ENCODE measurements around the gene CGN. TPM values are rescaled to one million over a fixed set of nuclear protein-coding genes. Genes with fewer than 3 reads are reported as not detected.
A peak's percentile ranks its signal among the peaks of the same experiment; 100 is the strongest.

The CGN gene
- total and polyA plus RNA-seq, 2 donors (not counting 1 experiment from before 2014, with no cell fraction given) = 0.17 TPM

DNA sequence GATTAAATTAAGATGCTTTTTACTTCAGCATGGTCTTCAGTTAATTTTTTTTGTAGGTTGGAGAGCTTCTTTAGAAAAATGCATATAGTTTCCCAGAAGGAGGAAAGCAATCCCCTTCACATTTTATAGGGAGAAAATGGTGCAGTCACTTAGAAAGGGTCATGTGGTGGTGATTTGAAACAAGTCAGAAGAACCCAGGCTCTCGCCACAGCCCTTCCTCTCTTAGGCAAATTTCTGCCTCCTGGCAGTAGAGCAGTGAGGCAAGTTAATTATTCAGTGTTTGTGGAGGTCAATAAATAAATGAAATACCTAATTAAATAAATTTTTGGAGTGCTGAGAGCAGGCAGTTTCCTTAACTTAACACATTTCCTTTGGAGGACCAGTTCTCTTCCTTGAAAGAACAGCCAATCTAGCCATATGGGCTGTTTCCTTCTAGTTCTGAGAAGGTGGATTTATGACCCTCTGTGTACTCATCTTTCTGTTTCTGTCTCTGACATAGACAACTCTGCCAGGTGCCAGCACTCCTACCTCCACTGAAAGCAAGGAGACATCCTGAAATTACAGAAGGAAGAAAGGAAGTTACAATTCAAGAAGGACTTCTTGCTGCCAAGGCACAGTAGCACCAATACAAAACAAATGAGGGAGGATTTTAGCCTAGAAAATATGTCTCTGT is 32.9 kb upstream of the CGN start:
- Histone ChIP-seq H3K27ac (ENCODE audit: insufficient read depth, low read length) (no peak overlapping the region), H2AFZ (ENCODE audit: low read length) (no peak overlapping the region), H3K9ac (ENCODE audit: insufficient read depth, low read length) (no peak overlapping the region), H3K36me3 (ENCODE audit: control insufficient read depth, insufficient read depth, low read length) (no peaks in the 10 kb centered on the region), H3K9me3 (ENCODE audit: control insufficient read depth, insufficient read depth, low read depth, low read length) (no peaks in the 10 kb centered on the region), H3K4me2 (ENCODE audit: extremely low read depth, insufficient read depth, low read length) (no peak overlapping the region), H4K20me1 (ENCODE audit: control insufficient read depth, extremely low read depth, insufficient read depth, low read length) (no peaks in the 10 kb centered on the region), H3K4me1 (ENCODE audit: control insufficient read depth, extremely low read depth, insufficient read depth, low read length) (no peaks in the 10 kb centered on the region), H3K79me2 (ENCODE audit: control insufficient read depth, insufficient read depth, low read length) (no peaks in the 10 kb centered on the region), H3K4me3 (replicated peaks in 1 of 4; ENCODE audit: control extremely low read depth in 1 of 4, insufficient read depth in 1 of 4, low read depth in 3 of 4, low read length in 4 of 4) (no peak overlapping the region), H3K27me3 (ENCODE audit: control insufficient read depth, insufficient read depth, low read length) (no peaks in the 10 kb centered on the region)
- no peak for DNase-seq (ENCODE audit: low read depth in 2 of 2)
- TF ChIP-seq, protein P1, sequence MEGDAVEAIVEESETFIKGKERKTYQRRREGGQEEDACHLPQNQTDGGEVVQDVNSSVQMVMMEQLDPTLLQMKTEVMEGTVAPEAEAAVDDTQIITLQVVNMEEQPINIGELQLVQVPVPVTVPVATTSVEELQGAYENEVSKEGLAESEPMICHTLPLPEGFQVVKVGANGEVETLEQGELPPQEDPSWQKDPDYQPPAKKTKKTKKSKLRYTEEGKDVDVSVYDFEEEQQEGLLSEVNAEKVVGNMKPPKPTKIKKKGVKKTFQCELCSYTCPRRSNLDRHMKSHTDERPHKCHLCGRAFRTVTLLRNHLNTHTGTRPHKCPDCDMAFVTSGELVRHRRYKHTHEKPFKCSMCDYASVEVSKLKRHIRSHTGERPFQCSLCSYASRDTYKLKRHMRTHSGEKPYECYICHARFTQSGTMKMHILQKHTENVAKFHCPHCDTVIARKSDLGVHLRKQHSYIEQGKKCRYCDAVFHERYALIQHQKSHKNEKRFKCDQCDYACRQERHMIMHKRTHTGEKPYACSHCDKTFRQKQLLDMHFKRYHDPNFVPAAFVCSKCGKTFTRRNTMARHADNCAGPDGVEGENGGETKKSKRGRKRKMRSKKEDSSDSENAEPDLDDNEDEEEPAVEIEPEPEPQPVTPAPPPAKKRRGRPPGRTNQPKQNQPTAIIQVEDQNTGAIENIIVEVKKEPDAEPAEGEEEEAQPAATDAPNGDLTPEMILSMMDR (conservative IDR thresholded peaks at IDR 0.05 in 1 of 2, IDR thresholded peaks at IDR 0.05 in 1 of 2; ENCODE audit: low read depth in 1 of 2, low read length in 2 of 2) = no peak
- TF ChIP-seq EZH2 (IDR thresholded peaks at IDR 0.05; ENCODE audit: low read length, missing control alignments) = no peak

DNA sequence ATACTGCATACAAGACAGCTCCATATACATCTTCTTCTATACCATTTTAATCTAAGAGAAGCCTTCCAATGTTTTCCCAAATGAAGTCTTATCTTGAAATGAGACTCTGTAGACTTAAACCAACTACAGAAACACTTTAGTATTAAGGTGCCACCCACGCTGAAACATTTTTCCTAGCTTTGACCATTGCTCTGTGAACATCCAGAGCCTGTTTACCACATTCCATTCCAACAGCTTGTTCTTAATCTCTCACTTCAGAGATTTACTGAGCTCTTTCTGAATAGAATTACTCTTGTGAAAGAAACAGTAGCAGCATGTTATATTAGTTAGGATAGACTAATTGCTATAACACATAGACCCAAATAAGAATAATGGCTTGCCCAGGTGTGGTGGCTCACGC is 32.3 kb upstream of the CGN start:
- no peak overlapping the region for H3K9ac ChIP-seq (ENCODE audit: insufficient read depth, low read length)
- H4K20me1 ChIP-seq (ENCODE audit: control insufficient read depth, extremely low read depth, insufficient read depth, low read length) = no peaks in the 10 kb centered on the region
- no peaks in the 10 kb centered on the region for H3K79me2 ChIP-seq (ENCODE audit: control insufficient read depth, insufficient read depth, low read length)
- no peaks in the 10 kb centered on the region for H3K36me3 ChIP-seq (ENCODE audit: control insufficient read depth, insufficient read depth, low read length)
- H3K4me3 ChIP-seq (replicated peaks in 1 of 4; ENCODE audit: control extremely low read depth in 1 of 4, insufficient read depth in 1 of 4, low read depth in 3 of 4, low read length in 4 of 4) = no peak overlapping the region
- H3K4me1 ChIP-seq (ENCODE audit: control insufficient read depth, extremely low read depth, insufficient read depth, low read length) = no peaks in the 10 kb centered on the region
- peak in 1 of 2 donors; percentile 36 for DNase-seq (ENCODE audit: low read depth in 2 of 2)
- H3K4me2 ChIP-seq (ENCODE audit: extremely low read depth, insufficient read depth, low read length) = no peak overlapping the region
- H3K9me3 ChIP-seq (ENCODE audit: control insufficient read depth, insufficient read depth, low read depth, low read length) = no peaks in the 10 kb centered on the region
- H2AFZ ChIP-seq (ENCODE audit: low read length) = no peak overlapping the region
- H3K27ac ChIP-seq (ENCODE audit: insufficient read depth, low read length) = no peak overlapping the region
- no peaks in the 10 kb centered on the region for H3K27me3 ChIP-seq (ENCODE audit: control insufficient read depth, insufficient read depth, low read length)
- no peak for TF ChIP-seq EZH2 (IDR thresholded peaks at IDR 0.05; ENCODE audit: low read length, missing control alignments)
- TF ChIP-seq, protein P1 (conservative IDR thresholded peaks at IDR 0.05 in 1 of 2, IDR thresholded peaks at IDR 0.05 in 1 of 2; ENCODE audit: low read depth in 1 of 2, low read length in 2 of 2) = no peak

DNA sequence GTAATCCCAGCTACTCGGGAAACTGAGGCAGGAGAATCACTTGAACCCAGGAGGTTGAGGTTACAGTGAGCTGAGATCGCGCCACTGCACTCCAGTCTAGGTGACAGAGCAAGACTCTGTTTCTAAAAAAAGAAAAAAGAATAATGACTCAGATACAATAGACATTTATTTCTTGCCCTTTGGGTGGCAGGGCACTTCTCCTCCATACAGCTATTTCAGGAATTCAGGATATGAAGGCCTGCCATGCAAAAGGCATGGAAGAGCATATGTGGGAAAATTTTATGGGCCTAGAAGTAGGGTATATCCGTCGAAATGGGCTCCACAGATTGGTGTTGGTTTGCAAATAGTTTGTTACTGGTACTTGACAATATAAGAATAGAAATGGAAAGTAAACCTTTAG is 31.7 kb upstream of the CGN start:
- Histone ChIP-seq H3K27ac (ENCODE audit: insufficient read depth, low read length) (no peak overlapping the region), H3K36me3 (ENCODE audit: control insufficient read depth, insufficient read depth, low read length) (no peaks in the 10 kb centered on the region), H3K4me1 (ENCODE audit: control insufficient read depth, extremely low read depth, insufficient read depth, low read length) (no peaks in the 10 kb centered on the region), H2AFZ (ENCODE audit: low read length) (no peak overlapping the region), H3K79me2 (ENCODE audit: control insufficient read depth, insufficient read depth, low read length) (no peaks in the 10 kb centered on the region), H3K4me3 (replicated peaks in 1 of 4; ENCODE audit: control extremely low read depth in 1 of 4, insufficient read depth in 1 of 4, low read depth in 3 of 4, low read length in 4 of 4) (no peak overlapping the region), H4K20me1 (ENCODE audit: control insufficient read depth, extremely low read depth, insufficient read depth, low read length) (no peaks in the 10 kb centered on the region), H3K9ac (ENCODE audit: insufficient read depth, low read length) (no peak overlapping the region), H3K4me2 (ENCODE audit: extremely low read depth, insufficient read depth, low read length) (no peak overlapping the region), H3K27me3 (ENCODE audit: control insufficient read depth, insufficient read depth, low read length) (no peaks in the 10 kb centered on the region), H3K9me3 (ENCODE audit: control insufficient read depth, insufficient read depth, low read depth, low read length) (no peaks in the 10 kb centered on the region)
- TF ChIP-seq, protein P1 (conservative IDR thresholded peaks at IDR 0.05 in 1 of 2, IDR thresholded peaks at IDR 0.05 in 1 of 2; ENCODE audit: low read depth in 1 of 2, low read length in 2 of 2) = no peak
- TF ChIP-seq EZH2 (IDR thresholded peaks at IDR 0.05; ENCODE audit: low read length, missing control alignments) = no peak
- no peak for DNase-seq (ENCODE audit: low read depth in 2 of 2)

All from fibroblast of lung (primary cell).